ENCODE data around the gene KIF23.

DNA sequence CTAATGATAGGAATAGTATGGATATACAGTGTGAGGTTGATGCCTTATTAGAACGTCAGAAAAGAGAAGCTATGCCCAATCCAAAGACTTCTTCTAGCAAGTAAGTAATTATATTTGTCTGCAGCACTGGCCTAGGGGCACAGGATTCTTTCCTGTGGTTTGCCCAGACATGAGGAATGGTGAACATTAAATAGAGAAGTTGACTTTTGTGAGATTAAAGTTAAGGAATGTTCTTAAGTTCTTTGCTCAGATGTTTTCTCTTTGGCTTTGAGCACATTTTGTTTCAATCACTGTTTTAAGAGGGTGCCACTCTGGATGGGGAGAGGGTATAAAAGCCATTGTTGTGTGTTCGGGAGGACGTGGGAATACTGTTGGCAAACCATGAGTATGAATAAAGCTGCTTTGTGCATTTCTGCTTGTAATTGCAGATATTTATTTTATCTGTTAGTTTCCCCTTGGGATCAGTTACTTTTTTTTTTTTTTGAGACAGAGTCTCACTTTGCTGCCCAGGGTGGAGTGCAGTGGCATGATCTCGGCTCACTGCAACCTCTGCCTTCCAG lies 8.3 kb downstream of the KIF23 start:
- no peak for TF ChIP-seq POLR2A (IDR thresholded peaks at IDR 0.05)
- TF ChIP-seq, protein P1, sequence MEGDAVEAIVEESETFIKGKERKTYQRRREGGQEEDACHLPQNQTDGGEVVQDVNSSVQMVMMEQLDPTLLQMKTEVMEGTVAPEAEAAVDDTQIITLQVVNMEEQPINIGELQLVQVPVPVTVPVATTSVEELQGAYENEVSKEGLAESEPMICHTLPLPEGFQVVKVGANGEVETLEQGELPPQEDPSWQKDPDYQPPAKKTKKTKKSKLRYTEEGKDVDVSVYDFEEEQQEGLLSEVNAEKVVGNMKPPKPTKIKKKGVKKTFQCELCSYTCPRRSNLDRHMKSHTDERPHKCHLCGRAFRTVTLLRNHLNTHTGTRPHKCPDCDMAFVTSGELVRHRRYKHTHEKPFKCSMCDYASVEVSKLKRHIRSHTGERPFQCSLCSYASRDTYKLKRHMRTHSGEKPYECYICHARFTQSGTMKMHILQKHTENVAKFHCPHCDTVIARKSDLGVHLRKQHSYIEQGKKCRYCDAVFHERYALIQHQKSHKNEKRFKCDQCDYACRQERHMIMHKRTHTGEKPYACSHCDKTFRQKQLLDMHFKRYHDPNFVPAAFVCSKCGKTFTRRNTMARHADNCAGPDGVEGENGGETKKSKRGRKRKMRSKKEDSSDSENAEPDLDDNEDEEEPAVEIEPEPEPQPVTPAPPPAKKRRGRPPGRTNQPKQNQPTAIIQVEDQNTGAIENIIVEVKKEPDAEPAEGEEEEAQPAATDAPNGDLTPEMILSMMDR (IDR thresholded peaks at IDR 0.05 in 4 of 5, conservative IDR thresholded peaks at IDR 0.05 in 1 of 5), result no peak

All from gastrocnemius medialis (tissue), 4 donors.